T-helper 22 cell (primary cell): ENCODE results near the gene ZSWIM5.
"Not testable (repeated sequence)": the region's sequence is repeated elsewhere in the genome, so short reads cannot be mapped to it uniquely, and the experiment has no call there.

ENCODE experiments used
- DNase-seq: peaks from one replicate; pipeline ENCODE4 v3.0.0-alpha.2; 2020; ENCODE audit warnings: low read depth

The ZSWIM5 gene

DNA sequence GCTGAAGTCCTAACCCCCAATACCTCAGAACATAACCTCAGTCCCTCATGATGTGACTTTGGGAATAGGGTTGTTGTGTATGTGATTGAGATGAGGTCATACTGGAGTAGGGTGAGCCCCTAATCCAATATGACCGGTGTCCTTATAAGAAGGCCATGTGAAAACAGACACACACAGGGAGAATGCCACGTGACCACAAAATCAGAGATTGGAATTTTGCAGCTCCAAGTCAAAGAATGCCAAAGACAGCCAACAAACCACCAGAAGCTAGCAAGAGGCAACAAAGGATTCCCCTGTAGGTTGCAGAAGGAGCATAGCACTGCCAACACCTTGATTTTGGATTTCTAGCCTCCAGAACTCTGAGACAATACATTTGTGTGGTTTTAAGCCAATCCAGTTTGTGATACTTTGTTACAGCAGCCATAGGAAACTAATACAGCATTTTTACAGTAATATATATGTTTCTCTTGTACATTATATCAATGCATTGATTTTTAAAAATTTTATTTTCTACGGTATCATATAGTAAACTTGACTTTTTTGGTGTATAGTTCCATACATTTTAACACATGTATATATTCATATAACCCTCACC is 5.4 kb downstream of the ZSWIM5 start:
- DNase-seq = no peak

DNA sequence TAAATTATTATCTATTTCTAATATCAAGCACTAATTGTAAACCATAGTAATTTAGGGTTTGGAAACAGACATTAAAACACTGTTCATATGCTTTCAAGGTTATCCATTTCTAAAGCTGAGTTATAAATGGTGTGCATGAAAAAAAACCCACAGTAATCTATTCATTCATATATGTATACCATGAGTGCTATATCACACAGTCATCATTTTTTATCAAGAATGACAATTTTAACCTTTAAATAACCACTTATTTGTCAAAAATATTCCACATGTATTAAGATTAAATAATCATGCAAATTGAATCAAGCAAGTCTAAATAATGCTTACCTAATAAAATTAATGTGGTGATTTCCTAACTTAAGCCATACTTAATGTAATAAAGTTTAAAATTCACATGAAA is 6.0 kb downstream of the ZSWIM5 start:
- no peak for DNase-seq

DNA sequence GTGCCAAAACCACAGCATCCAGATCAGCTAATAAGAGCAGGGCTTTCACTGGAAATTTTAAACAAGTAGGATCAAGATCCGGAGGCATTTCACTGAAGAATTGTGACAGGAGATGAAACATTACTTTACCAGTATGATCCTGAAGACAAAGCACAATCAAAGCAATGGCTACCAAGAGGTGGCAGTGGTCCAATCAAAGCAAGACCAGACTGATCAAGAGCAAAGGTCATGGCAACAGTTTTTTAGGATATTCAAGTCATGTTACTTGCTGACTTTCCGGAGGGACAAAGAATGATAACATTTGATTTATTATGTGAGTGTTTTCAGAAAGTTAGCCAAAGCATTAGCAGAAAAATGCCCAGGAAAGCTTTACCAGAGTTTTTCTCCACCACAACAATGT is 8.2 kb downstream of the ZSWIM5 start:
- DNase-seq = no peak

DNA sequence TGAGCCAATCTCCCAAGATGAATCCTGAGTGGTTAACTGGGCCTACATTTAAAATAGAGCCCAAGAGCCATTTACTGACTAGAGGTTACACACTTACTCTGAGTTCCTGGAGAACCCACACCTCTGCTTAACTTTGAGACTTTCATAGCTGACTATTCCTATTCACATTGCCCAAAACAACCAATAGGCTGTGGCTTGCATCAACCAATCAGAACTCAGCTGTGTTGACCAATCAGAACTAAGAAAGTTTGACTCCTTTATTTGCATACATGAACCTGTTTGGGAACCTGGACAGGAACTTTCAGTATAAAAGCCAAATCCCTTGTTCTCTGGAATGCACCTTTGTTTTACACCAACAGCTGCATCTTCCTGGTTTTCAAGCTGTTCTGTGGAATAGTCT is 9.5 kb downstream of the ZSWIM5 start:
- no peak for DNase-seq

DNA sequence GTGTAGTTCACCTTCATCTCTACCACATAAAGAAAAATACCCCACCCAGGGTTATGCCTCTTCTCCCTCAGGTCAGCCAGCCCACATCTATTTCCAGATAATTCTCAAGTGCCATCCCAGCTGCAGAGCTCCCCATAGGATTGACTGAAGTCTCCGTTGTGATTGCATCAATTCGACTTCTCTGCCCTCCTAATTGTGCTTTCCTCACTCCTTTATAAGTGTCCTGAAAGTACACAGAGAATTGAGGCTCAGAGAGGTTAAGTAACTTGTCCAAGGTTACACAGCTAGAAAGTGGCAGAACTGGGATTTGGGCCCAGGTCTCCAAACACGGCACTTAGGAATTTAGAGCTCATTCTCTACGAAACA is 15.0 kb downstream of the ZSWIM5 start:
- no peak for DNase-seq

DNA sequence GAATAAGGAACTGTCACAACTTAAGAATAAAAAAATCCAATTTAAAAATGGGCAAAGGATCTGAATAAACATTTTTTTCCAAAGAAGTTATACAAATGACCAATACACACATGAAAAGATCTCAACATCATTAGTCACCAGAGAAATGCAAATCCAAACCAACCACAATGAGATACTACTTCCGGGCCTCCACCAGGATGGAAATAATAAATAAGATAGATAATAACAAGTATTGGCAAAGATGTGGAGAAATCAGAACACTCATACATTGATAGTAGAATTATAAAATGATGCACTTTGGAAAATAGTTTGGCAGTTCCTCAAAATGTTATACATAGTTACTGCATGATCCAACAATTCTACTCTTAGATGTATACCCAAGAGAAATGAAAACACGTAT is 18.7 kb downstream of the ZSWIM5 start:
- no peak for DNase-seq

DNA sequence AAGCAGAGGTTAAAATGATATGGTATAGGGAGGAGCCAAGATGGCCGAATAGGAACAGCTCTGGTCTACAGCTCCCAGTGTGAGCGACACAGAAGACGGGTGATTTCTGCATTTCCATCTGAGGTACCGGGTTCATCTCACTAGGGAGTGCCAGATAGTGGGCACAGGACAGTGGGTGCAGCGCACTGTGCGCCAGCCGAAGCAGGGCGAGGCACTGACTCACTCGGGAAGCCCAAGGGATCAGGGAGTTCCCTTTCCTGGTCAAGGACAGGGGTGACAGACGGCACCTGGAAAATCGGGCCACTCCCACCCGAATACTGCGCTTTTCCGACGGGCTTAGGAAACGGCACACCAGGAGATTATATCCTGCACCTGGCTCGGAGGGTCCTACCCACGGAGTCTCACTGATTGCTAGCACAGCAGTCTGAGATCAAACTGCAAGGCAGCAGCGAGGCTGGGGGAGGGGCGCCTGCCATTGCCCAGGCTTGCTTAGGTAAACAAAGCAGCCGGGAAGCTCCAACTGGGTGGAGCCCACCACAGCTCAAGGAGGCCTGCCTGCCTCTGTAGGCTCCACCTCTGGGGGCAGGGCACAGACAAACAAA is 26.4 kb downstream of the ZSWIM5 start:
- DNase-seq = not testable (repeated sequence)

DNA sequence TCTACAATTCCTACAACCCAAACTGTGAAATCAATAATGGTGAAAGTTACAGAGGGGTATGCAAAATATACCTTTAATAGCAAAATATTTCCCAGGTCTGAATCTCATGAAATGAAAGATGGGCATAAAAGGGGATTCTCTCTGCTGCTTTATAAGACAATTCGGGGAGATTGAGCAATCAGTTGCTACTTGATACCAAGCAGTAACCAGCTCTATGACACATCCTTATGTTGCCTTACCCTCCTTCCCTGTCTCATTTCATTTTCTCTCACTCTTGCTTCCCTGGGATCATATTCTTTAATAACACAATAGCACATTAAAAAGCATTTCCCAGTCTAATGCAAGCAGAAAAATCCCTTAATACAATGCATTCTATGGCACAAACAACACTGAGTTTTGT is 29.0 kb downstream of the ZSWIM5 start:
- DNase-seq = no peak

DNA sequence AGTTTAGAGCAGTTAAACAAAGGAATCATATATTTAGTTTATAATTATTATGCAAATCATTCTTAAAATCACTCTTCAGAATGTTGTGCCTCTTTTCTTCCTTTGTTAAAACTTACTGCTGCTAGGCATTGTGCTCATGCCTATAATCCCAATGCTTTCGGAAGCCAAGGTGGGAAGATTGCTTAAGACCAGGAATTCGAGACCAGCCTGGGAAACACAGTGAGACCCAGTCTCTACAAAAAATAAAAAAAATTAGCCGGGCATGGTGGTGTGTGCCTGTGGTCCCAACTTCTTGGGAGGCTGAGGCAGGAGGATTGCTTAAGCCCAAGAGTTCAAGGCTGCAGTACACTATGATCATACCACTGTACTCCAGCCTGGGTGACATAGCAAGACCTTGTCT is 33.6 kb downstream of the ZSWIM5 start:
- no peak for DNase-seq

DNA sequence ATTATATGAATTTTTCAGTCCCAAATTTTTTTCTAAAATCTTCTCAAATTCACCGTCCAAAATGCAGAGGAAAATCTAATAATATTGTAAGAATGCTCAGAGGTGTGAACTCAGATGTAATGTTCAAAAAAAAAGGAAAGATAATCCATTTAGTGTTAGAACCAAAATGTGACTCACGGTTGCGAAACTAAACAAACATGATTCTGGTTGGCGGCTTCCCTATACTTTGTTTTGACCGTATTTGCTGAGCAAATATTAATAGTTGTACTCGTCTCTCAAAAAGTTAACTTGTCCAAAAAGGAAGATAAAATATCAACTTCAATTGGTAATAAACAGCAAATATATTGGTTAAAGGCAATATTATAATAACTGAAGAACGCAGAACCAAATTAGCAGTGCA is 34.4 kb downstream of the ZSWIM5 start:
- DNase-seq = no peak

DNA sequence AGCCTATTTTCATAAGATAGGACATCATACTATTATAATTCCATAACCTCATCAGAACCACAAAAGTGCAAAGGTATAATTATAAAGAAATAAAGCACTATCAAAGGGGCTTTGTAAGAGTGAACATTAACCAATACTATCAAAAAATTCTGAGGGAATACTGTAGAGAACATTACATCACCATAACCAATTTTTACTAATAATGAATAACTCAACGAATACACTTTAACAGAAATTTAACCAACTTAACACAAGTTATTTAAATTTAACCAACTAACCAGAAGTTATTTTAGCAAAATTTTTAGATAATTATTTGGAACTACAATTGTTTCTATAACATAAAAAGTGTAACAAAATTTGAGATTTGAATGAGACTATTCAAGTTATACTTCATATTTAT is 34.8 kb downstream of the ZSWIM5 start:
- DNase-seq = no peak

DNA sequence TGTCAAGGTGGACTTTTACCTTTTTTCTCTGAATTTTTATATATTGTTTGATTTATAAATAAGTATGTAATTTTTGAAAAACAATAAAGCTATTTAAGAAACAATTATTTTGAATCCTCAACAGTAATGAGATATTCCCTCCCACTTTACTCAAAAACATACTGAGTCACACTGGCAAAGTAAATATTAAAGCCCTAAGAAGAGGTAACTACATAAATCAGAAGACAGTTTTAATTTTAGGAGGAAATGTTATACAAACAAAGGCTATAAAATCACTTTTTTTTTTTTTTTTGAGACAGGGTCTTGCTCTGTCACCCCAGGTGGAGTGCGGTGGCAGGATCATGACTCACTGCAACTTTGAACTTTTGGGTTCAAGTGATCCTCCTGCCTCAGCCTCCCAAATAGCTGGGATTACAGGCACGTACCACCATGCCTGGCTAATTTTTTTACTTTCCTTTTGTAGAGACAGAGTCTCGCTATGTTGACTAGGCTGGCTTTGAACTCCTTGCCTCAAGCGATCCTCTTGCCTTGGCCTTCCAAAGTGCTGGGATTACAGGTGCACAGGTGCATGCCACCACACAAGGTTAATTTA is 36.2 kb downstream of the ZSWIM5 start:
- DNase-seq = no peak

DNA sequence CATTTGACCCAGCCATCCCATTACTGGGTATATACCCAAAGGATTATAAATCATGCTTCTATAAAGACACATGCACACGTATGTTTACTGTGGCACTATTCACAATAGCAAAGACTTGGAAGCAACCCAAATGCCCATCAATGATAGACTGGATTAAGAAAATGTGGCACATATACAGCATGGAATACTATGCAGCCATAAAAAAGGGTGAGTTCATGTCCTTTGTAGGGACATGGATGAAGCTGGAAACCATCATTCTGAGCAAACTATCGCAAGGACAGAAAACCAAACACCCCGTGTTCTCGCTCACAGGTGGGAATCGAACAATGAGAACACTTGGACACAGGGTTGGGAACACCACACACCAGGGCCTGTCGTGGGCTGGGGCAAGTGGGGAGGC is 38.5 kb downstream of the ZSWIM5 start:
- DNase-seq = not testable (repeated sequence)

DNA sequence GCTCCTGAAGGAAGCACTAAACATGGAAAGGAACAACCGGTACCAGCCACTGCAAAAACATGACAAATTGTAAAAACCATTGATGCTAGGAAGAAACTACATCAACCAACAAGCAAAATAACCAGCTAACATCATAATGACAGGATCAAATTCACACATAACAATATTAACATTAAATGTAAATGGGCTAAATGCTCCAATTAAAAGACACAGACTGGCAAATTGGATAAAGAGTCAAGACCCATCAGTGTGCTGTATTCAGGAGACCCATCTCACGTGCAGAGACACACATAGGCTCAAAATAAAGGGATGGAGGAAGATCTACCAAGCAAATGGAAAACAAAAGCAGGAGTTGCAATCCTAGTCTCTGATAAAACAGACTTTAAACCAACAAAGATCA is 42.1 kb downstream of the ZSWIM5 start:
- DNase-seq = not testable (repeated sequence)

DNA sequence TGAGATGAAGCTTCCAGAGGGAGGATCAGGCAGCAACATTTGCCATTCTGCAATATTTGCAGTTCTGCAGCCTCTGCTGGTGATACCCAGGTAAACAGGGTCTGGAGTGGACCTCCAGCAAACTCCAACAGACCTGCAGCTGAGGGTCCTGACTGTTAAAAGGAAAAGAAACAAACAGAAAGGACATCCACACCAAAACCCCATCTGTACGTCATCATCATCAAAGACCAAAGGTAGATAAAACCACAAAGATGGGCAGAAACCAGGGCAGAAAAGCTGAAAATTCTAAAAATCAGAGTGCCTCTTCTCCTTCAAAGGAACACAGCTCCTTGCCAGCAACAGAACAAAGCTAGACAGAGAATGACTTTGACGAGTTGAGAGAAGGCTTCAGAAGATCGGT is 43.3 kb downstream of the ZSWIM5 start:
- DNase-seq = not testable (repeated sequence)

DNA sequence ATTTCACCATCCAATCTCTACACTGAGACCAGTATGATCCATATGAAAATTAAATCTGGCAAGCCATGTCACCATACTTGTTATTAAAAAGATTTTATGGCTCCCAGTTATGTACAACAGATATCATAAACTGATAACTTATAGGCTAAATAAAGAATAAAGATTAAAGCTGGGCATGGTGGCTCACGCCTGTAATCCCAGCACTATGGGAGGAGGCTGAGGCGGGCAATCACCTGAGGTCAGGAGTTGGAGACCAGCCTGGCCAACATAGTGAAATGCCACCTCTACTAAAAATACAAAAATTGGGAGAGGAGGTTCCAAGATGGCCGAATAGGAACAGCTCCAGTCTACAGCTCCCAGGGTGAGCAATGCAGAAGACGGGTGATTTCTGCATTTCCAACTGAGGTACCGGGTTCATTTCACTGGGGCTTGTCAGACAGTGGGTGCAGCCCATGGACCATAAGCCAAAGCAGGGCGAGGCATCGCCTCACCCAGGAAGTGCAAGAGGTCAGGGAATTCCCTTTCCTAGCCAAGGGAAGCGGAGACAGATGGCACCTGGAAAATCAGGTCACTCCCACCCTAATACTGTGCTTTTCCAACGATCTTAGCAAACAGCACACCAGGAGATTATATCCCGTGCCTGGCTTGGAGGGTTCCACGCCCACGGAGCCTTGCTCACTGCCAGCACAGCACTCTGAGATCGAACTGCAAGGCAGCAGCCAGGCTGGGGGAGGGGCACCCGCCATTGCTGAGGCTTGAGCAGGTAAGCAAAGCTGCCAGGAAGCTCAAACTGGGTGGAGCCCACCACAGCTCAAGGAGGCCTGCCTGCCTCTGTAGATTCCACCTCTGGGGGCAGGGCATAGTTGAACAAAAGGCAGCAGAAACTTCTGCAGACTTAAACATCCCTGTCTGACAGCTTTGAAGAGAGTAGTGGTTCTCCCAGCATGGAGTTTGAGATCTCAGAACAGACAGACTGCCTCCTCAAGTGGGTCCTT is 44.1 kb downstream of the ZSWIM5 start:
- not testable (repeated sequence) for DNase-seq

DNA sequence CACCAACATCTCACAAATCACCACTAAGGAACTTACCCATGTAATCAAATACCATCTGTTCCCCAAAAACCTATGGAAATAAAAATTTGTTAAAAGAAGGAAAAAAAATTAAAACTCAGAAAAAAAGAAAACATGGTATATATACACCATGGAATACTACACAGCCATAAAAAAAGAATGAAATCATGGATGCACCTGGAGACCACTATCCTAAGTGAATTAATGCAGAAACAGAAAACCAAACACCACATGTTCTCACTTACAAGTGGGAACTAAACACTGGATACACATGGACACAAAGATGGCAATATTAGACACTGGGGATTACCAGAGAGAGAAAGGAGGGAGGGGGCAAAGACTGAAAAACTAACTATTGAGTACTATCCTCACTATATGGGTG is 50.4 kb downstream of the ZSWIM5 start:
- DNase-seq = no peak

DNA sequence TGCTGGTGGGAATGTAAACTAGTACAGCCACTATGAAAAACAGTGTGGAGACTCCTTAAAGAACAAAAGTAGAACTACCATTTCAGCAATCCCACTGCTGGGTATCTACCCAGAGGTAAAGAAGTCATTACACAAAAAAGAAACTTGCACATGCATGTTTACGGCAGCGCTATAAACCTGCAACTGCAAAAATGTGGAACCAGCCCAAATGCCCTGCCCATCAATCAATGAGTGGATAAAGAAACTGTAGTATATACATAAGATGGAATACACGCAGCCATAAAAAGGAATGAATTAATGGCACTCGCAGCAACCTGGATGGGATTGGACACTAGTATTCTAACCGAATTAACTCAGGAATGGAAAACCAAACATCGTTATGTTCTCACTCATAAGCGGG is 51.0 kb downstream of the ZSWIM5 start:
- no peak for DNase-seq

DNA sequence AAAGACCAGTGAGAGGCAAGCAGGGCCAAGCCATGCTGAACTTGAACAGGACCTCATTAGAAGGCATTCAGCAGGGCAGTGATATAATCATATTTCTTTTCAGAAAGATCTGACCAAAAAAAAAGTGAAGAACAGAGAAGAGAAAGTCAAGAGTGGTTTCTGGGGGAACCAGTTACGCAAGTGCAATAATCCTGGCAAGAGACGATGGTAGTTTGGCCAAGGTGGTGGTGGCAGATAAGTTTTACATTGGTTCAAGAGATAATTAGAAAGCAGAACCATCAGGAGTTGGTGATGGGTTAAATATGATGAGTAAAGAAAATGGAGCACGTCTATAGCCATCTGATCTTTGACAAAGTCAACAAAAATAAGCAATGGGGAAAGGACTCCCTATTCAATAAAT is 54.3 kb downstream of the ZSWIM5 start:
- no peak for DNase-seq

DNA sequence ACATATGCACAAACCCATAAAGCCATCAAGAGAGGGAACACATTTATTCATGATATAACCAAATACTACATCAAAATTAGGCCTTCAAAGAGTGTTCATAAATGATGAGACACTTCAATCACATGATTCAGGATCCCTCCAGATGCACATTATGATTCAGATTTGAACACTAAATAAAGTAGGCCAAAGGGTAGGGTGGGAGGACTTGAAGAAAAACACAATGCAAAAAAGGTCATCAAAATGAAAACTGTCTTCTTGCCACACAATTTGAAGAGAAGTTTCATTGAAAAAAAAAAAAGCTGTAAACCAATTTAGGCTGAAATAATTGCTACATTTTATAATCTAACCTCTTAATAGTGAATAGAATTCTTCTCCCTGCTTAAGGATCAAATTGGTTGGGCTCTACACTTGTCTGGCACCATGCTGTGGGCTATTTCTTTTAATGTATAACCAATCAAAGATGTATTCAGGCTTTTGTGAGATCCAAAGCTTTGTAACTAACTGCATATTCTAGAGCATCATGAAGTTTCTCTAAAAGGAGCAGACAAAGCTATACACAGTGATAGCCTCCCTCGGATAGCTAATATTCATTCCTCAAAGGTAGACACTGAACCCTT is 58.1 kb downstream of the ZSWIM5 start:
- no peak for DNase-seq

DNA sequence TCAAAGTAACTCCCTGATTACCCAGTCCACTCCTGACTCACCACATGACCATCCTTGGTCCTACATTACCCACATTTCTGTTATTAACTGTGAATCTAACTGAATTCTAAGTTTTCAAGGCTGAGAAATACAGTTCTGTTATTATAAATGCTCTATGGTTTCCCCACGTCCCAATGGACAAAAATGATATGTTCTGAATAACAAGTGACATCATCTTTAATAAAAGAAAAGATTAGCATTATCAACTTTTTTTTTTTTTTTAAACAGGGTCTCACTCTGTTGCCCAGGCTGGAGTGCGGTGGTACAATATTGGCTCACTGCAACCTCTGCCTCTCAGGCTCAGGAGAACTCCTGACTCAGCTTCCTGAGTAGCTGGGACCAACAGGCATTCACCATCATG is 59.6 kb downstream of the ZSWIM5 start:
- no peak for DNase-seq

DNA sequence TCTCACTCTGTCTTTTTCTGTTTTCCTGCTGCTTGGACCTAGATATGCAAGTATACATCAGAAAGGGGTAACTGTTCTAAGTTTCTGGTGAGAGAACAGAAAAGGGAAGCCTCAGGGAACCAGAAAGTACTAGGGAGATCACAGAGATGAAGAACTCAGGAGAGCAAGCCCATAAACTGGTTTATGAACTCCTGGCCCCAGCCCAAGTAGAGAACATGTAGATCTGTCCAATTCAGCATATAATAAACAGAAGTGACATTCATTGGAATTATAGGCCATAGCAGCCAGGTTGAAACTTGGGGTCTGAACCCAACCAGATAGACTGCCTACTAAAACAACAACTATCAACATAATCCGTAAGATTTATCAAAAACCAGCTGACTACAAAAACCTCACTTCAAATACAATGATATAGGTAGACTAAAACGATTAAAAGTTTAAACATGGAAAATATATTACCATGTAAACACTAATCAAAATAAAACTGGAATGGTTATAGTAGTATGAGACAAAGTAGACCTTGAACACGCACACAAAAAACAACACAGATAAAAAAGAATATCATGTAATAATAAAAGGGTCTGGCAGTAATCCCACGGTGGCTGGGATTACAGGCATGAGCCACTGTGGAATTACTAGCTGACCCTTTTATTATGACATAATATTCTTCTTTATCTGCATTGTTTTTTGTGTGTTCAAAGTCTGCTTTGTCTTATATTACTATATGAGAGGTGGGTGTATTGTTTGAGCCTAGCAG is 65.0 kb downstream of the ZSWIM5 start:
- DNase-seq = no peak
